Stimulated activated CD4-positive, alpha-beta T cell treated with anti-CD3 and anti-CD28 coated beads, Interleukin-12 subunit alpha, Interleukin-12 subunit beta, amount 100 ng/mL, for 4 hours (primary cell): ENCODE results near the gene VSTM4.

Experiments used
- DNase-seq: peaks from one replicate; pipeline ENCODE4 v3.0.0-alpha.2; 2020

Gene VSTM4, protein sequence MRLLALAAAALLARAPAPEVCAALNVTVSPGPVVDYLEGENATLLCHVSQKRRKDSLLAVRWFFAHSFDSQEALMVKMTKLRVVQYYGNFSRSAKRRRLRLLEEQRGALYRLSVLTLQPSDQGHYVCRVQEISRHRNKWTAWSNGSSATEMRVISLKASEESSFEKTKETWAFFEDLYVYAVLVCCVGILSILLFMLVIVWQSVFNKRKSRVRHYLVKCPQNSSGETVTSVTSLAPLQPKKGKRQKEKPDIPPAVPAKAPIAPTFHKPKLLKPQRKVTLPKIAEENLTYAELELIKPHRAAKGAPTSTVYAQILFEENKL

GRCh38 chr10:49115015-49115795 lies at the start of gene VSTM4:
VSTM4 (minus strand) TSS chr10:49115522; CDS start chr10:49115485, 37 bp downstream.
- no peak for DNase-seq

DNA sequence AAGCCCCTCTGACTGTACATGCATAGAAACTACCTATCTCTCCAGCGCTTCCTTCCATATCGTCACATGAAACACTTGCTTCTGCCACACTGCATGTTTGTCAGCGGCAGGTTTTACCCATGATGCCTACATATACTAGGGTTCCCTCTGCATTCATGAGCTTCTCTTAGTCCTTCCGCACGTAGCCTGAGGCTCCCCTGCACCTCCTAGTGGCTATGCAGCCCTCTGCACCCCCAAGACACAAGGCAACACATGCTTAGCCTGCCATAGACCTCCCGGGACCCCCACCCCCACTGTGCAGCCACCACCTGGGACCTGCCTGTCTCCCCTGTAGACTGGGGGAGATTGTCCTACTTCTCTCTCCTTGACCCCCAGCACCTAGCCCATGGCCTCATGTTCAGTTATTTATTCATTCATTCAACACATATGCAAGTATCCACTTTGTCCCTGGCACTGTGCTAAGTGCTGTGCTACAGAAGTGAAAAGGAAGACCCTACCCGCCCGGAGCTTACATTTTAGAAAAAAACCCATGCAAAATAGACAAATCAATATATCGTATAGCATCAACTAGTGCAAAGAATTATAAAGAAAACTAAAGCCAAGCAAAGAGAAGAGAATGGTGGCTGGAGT lies 49.4 kb upstream of the VSTM4 start:
- DNase-seq, result no peak

GRCh38 chr10:49163741-49164140 lies 48.4 kb upstream of the VSTM4 start:
- no peak for DNase-seq

DNA sequence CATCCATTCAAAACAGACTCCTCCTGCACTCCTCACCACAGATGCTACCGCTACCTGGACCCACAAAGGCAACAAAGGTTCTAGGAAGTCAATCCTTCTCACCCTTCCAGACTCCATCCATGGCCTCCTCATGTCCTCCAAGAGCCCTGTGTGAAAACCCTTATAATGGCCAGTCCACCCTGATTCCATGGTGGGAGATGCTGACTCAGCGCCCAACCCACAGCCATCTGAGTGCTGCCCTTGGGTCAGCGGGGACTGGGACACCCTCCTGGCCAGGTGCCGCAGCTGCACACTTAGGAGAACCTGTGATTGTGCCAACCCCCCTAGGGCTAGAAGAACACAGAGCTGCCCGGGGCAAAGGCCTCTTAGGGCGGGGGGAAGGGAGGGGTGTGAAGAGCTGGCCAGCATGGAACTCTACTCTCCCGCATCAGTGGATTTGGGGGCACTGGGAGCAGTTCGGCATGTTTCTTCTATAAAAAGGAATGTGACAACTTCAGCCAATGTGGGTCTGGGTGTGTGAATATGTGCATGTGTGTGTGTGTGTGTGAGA lies 47.5 kb upstream of the VSTM4 start:
- DNase-seq, result no peak

DNA sequence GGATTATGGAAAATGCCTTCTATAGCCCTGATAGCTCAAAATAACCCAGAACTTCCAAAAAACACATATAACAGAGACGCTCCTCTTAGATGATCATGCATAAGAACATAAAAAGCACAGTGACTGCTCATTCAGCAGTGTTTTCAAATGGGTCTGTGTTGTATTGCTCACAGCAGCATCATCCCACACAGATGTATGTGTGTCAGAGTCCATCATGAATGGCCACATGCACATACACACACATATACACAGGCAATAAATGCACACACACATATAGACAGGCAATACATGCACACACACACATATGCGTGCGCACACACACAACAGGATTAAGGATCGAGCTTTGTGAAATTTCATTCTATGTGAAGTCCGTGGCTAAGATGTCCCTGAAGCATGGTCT lies 46.7 kb upstream of the VSTM4 start:
- DNase-seq, result no peak

GRCh38 chr10:49161411-49161997 lies 46.2 kb upstream of the VSTM4 start:
- DNase-seq, result no peak

- no peak for DNase-seq
These were observed 45.5 kb upstream of the VSTM4 start for GRCh38 chr10:49160814-49161213.

GRCh38 chr10:49160110-49160509 lies 44.8 kb upstream of the VSTM4 start:
- DNase-seq, result no peak

DNA sequence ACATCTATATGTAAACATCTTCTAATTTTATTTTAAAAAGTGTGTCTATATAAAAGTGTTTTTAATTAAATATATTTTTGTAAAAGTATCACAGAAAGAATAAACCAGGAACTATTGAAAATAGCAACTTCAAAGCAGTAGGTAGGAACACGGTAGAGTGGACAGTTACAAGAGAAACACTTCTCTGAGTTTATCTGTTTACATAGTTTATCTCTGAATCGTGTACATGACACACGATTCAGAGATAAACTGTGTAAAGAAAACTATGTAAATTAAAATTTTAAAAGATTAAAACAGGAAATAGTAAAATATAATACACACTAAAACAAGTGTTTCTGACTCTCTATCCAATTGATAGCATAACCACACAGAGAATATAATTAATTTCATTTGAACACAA lies 43.6 kb upstream of the VSTM4 start:
- no peak for DNase-seq

DNA sequence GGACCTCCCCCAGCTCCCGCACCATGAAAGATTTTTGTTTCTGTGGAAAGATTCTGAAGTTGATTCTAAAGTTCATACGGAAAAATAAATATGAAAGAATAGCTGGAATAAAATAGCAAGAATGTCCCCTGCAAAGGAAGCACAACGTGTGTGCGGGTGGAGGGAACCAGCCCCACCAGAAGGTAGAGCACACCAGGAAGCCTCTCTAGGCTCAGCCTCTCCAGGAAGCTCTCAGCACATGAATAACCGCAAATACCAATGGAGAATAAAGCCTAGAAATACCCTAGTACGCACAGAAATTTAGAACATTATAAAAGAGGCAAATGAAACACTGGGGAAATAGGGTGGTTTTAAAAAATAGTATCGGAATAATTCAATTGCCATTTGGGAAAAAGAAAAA lies 43.1 kb upstream of the VSTM4 start:
- no peak for DNase-seq

- no peak for DNase-seq
These were observed 41.9 kb upstream of the VSTM4 start for GRCh38 chr10:49157229-49157628.

- DNase-seq, result no peak
These were observed 39.3 kb upstream of the VSTM4 start for GRCh38 chr10:49154641-49155040.

DNA sequence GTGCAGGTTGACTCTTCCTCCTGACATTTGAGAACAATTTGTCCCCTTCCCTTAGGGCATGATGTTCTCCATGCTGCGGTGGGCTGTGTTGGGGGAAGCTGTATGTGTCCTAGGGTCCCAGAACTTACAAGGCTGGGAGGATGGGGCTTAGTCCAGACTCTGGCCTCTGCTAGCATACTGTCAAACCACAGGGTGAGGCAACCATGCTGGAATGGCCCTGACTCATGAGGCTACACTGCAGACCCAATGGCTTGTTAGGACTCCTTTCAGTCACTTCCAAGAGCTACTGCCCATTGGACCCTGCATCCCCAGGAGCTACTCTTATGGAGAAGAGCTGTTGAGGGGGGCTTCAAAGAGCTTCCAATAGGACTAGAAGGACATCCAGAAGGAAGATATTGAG lies 38.6 kb upstream of the VSTM4 start:
- no peak for DNase-seq

DNA sequence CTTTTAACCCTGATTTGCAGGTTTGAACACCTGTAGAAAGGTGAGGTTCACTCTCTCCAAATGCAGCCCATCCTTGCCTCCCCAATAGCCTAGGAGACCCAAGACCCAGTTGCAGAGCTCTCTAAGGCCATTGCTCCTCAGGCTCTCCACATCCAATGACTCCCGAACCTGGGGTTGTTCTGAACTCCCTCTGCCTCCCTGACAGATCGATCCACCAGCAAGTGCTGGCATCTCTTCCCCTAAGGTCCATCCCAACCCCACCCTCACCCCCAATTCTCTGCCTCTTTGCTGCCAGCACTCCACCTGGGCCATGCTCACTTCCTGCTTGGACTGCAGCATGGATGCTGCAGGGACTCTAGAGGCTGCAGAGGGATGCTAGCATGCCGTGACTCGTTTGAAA lies 37.8 kb upstream of the VSTM4 start:
- no peak for DNase-seq

DNA sequence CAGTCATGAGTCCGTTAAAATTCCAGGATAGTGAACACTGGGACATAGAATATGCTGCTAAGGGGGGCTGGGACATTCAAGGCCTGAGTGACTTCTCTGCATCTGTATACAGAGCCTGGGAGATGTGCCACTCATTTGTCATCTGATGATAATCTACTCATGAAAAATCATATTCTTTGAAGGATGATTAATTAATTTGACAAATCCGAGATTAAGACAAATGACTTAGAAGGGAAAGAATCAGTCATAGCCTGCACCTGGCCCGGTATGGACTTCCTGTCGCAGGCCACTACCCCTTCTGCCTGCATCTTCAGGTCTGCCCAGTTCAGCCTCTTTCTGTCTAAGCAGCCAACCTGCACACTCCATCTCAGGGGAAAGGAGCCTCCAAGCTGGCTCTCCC lies 37.3 kb upstream of the VSTM4 start:
- no peak for DNase-seq

DNA sequence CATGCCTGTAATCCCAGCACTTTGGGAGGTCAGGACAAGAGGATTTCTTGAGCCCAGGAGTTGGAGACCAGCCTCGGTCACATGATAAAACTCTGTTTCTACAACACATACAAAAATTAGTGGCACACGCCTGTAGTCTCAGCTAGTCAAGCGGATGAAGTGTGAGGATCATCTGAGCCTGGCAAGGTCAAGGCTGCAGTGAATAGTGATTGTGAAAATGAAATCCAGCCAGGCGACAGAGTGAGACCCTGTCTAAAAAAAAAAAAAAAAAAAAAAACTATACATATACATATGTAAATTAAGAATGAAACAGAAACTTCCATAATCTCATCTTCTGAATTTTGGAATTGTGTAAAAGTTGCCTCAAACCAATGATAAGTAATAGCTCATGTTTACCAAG lies 36.7 kb upstream of the VSTM4 start:
- no peak for DNase-seq

DNA sequence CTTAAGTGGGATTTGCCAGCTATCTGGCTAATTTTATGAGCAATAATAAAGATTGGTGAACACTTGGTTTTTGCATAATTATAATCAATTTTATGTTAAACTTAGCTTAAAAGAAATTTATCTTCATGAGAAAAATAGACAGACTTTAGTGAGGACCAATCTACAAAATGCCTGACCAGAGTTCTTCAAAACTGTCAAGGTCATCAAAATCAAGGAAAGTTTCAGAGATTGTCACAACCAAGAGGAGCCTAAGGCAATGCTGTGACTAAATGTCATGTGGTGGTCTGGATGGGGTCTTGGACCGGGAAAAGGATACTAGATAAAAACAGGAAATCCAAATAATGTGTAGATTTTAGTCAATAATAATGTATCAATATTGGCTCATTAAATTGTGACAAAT lies 36.2 kb upstream of the VSTM4 start:
- no peak for DNase-seq

DNA sequence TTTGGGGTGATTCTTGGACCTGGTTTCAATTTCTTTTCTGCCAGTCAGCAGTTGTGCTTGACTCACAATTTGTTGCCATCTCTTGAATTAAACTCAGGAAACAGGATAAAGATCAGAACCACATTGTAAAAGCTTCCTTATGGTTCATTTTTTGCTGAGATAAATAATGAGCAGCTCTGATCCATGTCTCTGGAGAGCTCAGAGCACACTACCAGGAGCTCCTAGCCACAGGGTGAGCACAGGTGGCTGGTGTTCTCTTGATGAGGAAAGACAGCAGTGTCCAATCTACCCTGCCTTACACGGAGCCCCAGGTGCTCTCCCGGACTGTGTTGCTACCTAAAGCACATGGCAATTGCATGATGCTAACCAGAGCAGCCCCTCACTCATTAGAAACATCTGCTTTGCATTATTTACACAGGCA lies 35.7 kb upstream of the VSTM4 start:
- no peak for DNase-seq

DNA sequence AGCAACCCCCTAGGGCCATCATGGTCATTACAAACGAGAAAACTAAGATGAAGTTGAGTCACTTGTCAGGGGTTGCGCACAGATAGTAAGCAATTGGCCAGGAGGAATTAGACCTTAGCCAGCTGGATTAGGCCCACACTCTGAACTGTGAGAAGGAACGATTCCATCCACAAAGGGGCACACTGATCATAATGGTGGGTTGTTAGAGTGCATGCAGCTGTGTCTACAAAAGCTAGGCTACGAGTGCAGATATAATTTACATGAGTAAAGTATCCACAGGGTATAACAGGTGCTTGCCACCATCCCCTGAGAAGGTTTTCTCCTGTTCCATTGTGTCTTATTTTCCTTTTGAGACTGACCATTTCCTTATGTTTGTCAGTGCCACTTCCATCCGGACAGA lies 35.1 kb upstream of the VSTM4 start:
- no peak for DNase-seq

DNA sequence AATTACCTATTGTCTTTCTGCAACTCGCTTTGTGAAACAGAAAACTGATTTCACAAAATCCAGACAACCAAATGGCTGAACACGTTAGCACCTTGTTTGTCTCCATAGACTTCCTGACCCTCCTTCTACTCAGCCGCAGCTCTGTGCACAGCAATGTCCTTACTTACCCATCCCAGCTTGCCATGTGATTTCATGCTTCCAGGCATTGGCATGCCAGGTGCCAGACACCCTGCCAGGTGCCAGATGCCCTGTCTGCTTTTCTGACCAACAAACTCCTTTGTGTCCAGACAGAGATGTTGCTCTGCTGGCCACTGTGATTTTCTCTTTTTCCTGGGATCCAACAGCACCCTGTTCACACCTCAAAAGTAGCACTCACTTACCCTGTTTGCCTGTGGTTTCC lies 34.6 kb upstream of the VSTM4 start:
- no peak for DNase-seq

- no peak for DNase-seq
These were observed 28.9 kb upstream of the VSTM4 start for GRCh38 chr10:49144058-49144720.

- DNase-seq, result no peak
These were observed 27.9 kb upstream of the VSTM4 start for GRCh38 chr10:49143249-49143648.
